HCT116 (cell line): ENCODE measurements around the gene FGF3. TPM values are rescaled to one million over a fixed set of nuclear protein-coding genes. Genes with fewer than 3 reads are reported as not detected.

Source experiments
- ATAC-seq: fragments of 200-7000 bp; cut with Tn5 transposase; 2 replicates; pipeline ENCODE4 v1.9.1; 2020; ENCODE audit warnings: mild to moderate bottlenecking, moderate library complexity
- BruUV-seq: library from RNA; stranded (reverse); fragments of 400-500 nt; replicated peaks from 2 replicates; lab custom pipeline; 2021; lab: Mats Ljungman, UMichigan
- CTCF ChIA-PET: fragments of 300-600 bp; sonication (Branson Sonifier 250); formaldehyde crosslinking; loops from one replicate; lab custom pipeline; 2021; ENCODE audit warnings: antibody characterized with exemption; lab: Charles Lee
- POLR2A ChIA-PET: fragments of 300-600, 350-600 bp; sonication (Branson Sonifier 250); formaldehyde crosslinking; loops from one replicate; lab custom pipeline; 2021; ENCODE audit warnings: antibody characterized with exemption; lab: Charles Lee
- RAD21 ChIA-PET, 2 experiments: fragments of 300-600 bp; sonication (Branson Sonifier 250); formaldehyde crosslinking; loops; one replicate each; lab custom pipeline; 2023; ENCODE audit warnings: low total read pairs in 2 of 2; ENCODE audit not compliant: uncharacterized antibody in 2 of 2, unreplicated experiment in 2 of 2, low non-redundant PET in 1 of 2; lab: Charles Lee
- DNase-seq: peaks from one replicate; pipeline ENCODE4 v3.0.0-alpha.2; 2010; ENCODE audit warnings: low read depth, low spot score
- H2AFZ ChIP-seq: fragments of 200-600 bp; shearing (Covaris generic), sonication (generic); 2 replicates; pipeline ENCODE4 v1.6.1; 2017; ENCODE audit warnings: low read depth, mixed run types, mixed read lengths, antibody characterized with exemption, low read length; ENCODE audit not compliant: poor library complexity, severe bottlenecking
- H3K27ac ChIP-seq: 2 replicates; pipeline ENCODE4 v1.5.1; 2012; ENCODE audit warnings: low read depth, low read length
- H3K27me3 ChIP-seq: fragments of 200-600 bp; sonication (generic); 2 replicates; pipeline ENCODE4 v1.6.1; 2016; ENCODE audit warnings: mixed run types, low read length, mixed read lengths; ENCODE audit not compliant: insufficient read depth
- H3K36me3 ChIP-seq, 2 experiments: fragments of 200-500 bp in 1 of 2; fragments of 200-600 bp in 1 of 2; sonication (Bioruptor generic) in 1 of 2; sonication (generic) in 1 of 2; 2 replicates each; pipeline versions ENCODE4 v1.5.1 to v1.6.1; 2014 to 2016; ENCODE audit warnings: low read length in 2 of 2, inconsistent platforms in 1 of 2, mixed read lengths in 1 of 2, mixed run types in 1 of 2; ENCODE audit not compliant: insufficient read depth in 2 of 2, control insufficient read depth in 1 of 2
- H3K4me1 ChIP-seq, 2 experiments: fragments of 200-600 bp in 1 of 2; sonication (generic) in 1 of 2; 2 replicates each; pipeline versions ENCODE4 v1.5.1 to v1.6.1; 2012 to 2017; ENCODE audit warnings: low read length in 2 of 2, inconsistent platforms in 1 of 2, mild to moderate bottlenecking in 1 of 2, mixed read lengths in 1 of 2, mixed run types in 1 of 2, moderate library complexity in 1 of 2; ENCODE audit not compliant: insufficient read depth in 2 of 2, control insufficient read depth in 1 of 2
- H3K4me2 ChIP-seq: fragments of 200-600 bp; sonication (generic); 2 replicates; pipeline ENCODE4 v1.6.1; 2017; ENCODE audit warnings: mixed run types, low read length, mixed read lengths
- H3K4me3 ChIP-seq, 2 experiments: fragments of 200-600 bp in 1 of 2; sonication (generic) in 1 of 2; replicated peaks in 1 of 2; 2 replicates each; pipeline ENCODE4 v1.5.1; 2011 to 2016; ENCODE audit warnings: low read length in 2 of 2, control low read depth in 1 of 2, low read depth in 1 of 2, mild to moderate bottlenecking in 1 of 2, mixed read lengths in 1 of 2, mixed run types in 1 of 2
- H3K79me2 ChIP-seq: fragments of 200-600 bp; sonication (generic); 2 replicates; pipeline ENCODE4 v1.6.1; 2017; ENCODE audit warnings: mild to moderate bottlenecking, mixed run types, low read length, moderate library complexity, mixed read lengths; ENCODE audit not compliant: insufficient read depth
- H3K9ac ChIP-seq: fragments of 200-600 bp; sonication (generic); 2 replicates; pipeline ENCODE4 v1.6.1; 2016; ENCODE audit warnings: low read length, mixed read lengths
- H3K9me2 ChIP-seq: fragments of 200-600 bp; sonication (generic), shearing (Covaris generic); 2 replicates; pipeline ENCODE4 v1.6.1; 2017; ENCODE audit warnings: mixed run types, mild to moderate bottlenecking, moderate library complexity; ENCODE audit not compliant: insufficient read depth
- H3K9me3 ChIP-seq, 2 experiments: fragments of 200-500 bp in 1 of 2; fragments of 200-600 bp in 1 of 2; sonication (Bioruptor generic) in 1 of 2; sonication (generic) in 1 of 2; 2 replicates each; pipeline ENCODE4 v1.6.1; 2014 to 2017; ENCODE audit warnings: low read length in 2 of 2, mixed read lengths in 2 of 2, inconsistent platforms in 1 of 2, low read depth in 1 of 2, mild to moderate bottlenecking in 1 of 2, mixed run types in 1 of 2, moderate library complexity in 1 of 2; ENCODE audit not compliant: control insufficient read depth in 1 of 2, insufficient read depth in 1 of 2
- H4K20me1 ChIP-seq: fragments of 200-600 bp; sonication (generic), shearing (Covaris generic); 2 replicates; pipeline ENCODE4 v1.6.1; 2017; ENCODE audit warnings: mixed run types, mild to moderate bottlenecking, moderate library complexity; ENCODE audit not compliant: insufficient read depth
- EZH2phosphoT487 ChIP-seq: fragments of 200-600 bp; IDR thresholded peaks from 2 replicates; pipeline ENCODE4 v1.6.1; 2018; ENCODE audit warnings: antibody characterized with exemption, borderline replicate concordance
- POLR2AphosphoS5 ChIP-seq: IDR thresholded peaks from 2 replicates; pipeline ENCODE4 v1.6.1; 2011; ENCODE audit warnings: mild to moderate bottlenecking, low read depth, low read length, moderate library complexity
- YY1 ChIP-seq: IDR thresholded peaks from 2 replicates; pipeline ENCODE4 v1.6.1; 2011; ENCODE audit warnings: low read length, low read depth, moderate library complexity, mild to moderate bottlenecking; ENCODE audit not compliant: insufficient replicate concordance; ENCODE audit errors: extremely low read depth
- ZBTB33 ChIP-seq: IDR thresholded peaks from 2 replicates; pipeline ENCODE4 v1.6.1; 2011; ENCODE audit warnings: mild to moderate bottlenecking, low read length, moderate library complexity; ENCODE audit not compliant: insufficient replicate concordance; ENCODE audit errors: extremely low read depth
- intact Hi-C: fragments of 100-400 bp; cut with micrococcal nuclease; formaldehyde crosslinking; loops from 2 replicates; pipeline ENCODE4 v1.10.0; 2022
- total RNA-seq: library from RNA; stranded (reverse); gene quantifications from one replicate; pipeline ENCODE4 v1.2.1, GENCODE V29; 2021; ENCODE audit not compliant: unreplicated experiment

FGF3 gene
- total RNA-seq, 1 experiment from 2014 or later: not detected

- Histone ChIP-seq H3K4me2 (peak overlapping the region; percentile 38), H3K9me3 (no peaks in the 10 kb centered on the region)
- POLR2A ChIA-PET: no interaction called here
Measured at GRCh38 chr11:69791276-69792180, 27.7 kb downstream of the FGF3 start.

More at GRCh38 chr11:69791276-69792180, 27.7 kb downstream of the FGF3 start:
- Histone ChIP-seq H3K27me3 (no peaks in the 10 kb centered on the region), H3K79me2 (no peaks in the 10 kb centered on the region), H3K4me1 (peaks cover 2 to 15% of the 10 kb centered on the region in 2 experiments), H3K9me2 (no peaks in the 10 kb centered on the region), H3K27ac (no peak overlapping the region), H4K20me1 (no peaks in the 10 kb centered on the region), H3K4me3 (no peak overlapping the region), H3K36me3 (no peaks in the 10 kb centered on the region), H2AFZ (no peak overlapping the region), H3K9ac (0 out of 2 replicates have a peak overlapping the region, but pooled peaks have one; percentile 3)
- intact Hi-C loops: no loop called here
- DNase-seq (no peak), ATAC-seq (peak; percentile 32)
- no TSS peak for BruUV-seq
- ChIA-PET RAD21 (no interaction called here), CTCF (no interaction called here)
- TF ChIP-seq POLR2AphosphoS5 (no peak), YY1 (no peak), EZH2phosphoT487 (no peak), ZBTB33 (no peak)
- TF ChIP-seq, all 23 proteins: peak for 0
